ENCODE results near the gene SF1. TPM values are rescaled to one million over a fixed set of nuclear protein-coding genes. Genes with fewer than 3 reads are reported as not detected.
A peak's percentile ranks its signal among the peaks of the same experiment; 100 is the strongest.

SF1 gene
- total RNA-seq, 1 experiment from 2014 or later = 472 TPM

DNA sequence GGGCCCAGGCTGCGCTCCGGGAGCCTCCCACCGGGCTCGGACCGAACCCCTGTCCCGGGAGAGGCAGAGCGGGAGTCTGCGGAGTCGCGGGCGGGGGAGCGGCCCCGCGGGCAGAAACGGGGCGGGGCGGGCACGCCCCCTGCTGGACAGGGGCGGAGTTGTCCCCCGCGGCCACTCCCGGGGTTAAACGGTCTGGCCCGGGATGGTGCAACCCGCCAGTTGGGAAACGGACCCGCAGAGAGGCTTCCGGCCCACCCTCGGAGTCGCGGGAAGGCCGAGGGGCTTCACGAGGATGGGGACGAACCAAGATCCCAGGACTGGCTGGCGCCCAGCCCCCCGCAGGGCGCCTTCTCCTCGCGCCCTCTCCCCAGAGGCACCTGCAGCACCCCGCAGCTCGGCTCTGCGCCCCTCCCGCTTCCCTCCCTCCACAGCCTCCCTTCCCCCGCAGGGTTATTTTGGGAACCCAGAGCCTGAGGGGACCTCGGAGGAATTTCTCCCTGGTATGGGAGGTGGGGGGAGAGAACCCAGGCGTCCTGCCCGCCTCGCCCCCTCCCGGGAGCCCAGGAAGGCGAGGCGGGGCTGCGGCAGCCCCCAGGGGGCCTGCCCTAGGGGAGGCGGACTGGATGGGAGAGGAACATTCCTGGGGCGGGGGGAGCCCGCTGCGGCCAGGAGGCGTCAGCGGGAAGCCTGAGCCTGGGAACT, 35.3 kb downstream of the SF1 start:
- peak overlapping the region; percentile 58 for H3K4me3 ChIP-seq (ENCODE audit: low read depth, low read length, poor library complexity, severe bottlenecking)
- no peak for TF ChIP-seq EZH2 (IDR thresholded peaks at IDR 0.05; ENCODE audit: borderline replicate concordance, low read depth, low read length, poor library complexity, severe bottlenecking)
- TF ChIP-seq, protein P1, sequence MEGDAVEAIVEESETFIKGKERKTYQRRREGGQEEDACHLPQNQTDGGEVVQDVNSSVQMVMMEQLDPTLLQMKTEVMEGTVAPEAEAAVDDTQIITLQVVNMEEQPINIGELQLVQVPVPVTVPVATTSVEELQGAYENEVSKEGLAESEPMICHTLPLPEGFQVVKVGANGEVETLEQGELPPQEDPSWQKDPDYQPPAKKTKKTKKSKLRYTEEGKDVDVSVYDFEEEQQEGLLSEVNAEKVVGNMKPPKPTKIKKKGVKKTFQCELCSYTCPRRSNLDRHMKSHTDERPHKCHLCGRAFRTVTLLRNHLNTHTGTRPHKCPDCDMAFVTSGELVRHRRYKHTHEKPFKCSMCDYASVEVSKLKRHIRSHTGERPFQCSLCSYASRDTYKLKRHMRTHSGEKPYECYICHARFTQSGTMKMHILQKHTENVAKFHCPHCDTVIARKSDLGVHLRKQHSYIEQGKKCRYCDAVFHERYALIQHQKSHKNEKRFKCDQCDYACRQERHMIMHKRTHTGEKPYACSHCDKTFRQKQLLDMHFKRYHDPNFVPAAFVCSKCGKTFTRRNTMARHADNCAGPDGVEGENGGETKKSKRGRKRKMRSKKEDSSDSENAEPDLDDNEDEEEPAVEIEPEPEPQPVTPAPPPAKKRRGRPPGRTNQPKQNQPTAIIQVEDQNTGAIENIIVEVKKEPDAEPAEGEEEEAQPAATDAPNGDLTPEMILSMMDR (conservative IDR thresholded peaks at IDR 0.05; ENCODE audit: low read depth, low read length) = peak; percentile 83
- H3K9me3 ChIP-seq (ENCODE audit: low read depth, low read length, poor library complexity, severe bottlenecking) = no peaks in the 10 kb centered on the region
- POLR2A ChIA-PET (ENCODE audit: low non-redundant PET) = interaction anchor here (0.6 kb wide), 1 partner anchor 29 kb away, joined by 5 read pairs; no protein-coding TSS in a partner anchor
- no peaks in the 10 kb centered on the region for H3K36me3 ChIP-seq (ENCODE audit: insufficient read depth, low read length, poor library complexity, severe bottlenecking)
- BruUV-seq (replicated peaks) = no TSS peak
- no peak for DNase-seq (ENCODE audit: low spot score)
- no peak overlapping the region for H3K27ac ChIP-seq (ENCODE audit: low read depth, low read length, poor library complexity, severe bottlenecking)
- intact Hi-C loops (cut with micrococcal nuclease; ENCODE audit: unreplicated experiment) = loop anchor here (2.0 kb wide), 1 partner anchor 54 kb away; no protein-coding TSS in a partner anchor
- peaks cover 27% of the 10 kb centered on the region for H3K4me1 ChIP-seq (ENCODE audit: insufficient read depth, low read length, poor library complexity, severe bottlenecking)
- H3K27me3 ChIP-seq (replicated peaks; ENCODE audit: insufficient read depth, low read depth, low read length, poor library complexity) = peaks cover 27% of the 10 kb centered on the region
- CTCF ChIA-PET = interaction anchor here (0.6 kb wide), 1 partner anchor 836 kb away, joined by 4 read pairs; no protein-coding TSS in a partner anchor

DNA sequence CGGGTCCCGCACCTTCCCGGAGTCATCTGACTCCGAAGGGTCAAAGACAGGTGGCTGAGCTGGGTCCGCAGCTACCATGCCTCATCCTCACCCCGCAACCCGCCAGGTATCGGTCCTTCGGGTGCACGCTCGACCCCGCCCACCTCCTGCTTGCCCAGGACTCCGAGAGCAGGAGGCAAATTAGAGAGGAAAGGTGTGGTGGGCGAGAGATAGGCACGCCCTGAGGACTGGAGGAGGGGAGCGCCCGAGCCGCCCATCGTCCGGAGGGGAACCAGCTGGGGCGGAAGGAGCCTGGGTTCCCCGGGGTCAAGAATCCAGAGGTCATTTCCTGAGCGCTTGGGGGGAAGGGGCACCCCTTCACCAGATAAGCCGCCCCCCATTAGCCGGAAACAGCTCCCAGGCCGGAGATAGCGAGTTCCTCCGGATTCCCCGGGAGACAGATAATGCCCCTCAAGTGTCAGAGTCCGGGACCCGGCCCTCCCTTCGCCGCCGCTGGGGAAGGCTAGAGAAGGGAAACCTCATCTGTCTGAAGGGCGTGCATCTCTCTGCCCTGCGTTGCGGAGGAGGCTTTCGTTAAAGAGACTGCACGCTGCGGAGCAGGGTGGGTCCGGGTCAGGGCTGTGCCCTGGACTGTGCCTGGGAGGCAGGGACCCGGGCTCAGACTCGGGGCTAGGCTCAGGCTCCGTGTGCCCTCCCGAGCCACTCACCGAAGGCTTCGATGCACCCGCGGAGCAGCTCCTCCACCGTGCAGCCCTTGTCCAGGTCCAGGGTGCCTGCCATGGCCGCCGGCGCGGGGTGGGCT, 36.1 kb downstream of the SF1 start:
- POLR2A ChIA-PET (ENCODE audit: low non-redundant PET) = no interaction called here
- H3K36me3 ChIP-seq (ENCODE audit: insufficient read depth, low read length, poor library complexity, severe bottlenecking) = no peaks in the 10 kb centered on the region
- BruUV-seq (replicated peaks) = no TSS peak
- H3K27me3 ChIP-seq (replicated peaks; ENCODE audit: insufficient read depth, low read depth, low read length, poor library complexity) = peaks cover 27% of the 10 kb centered on the region
- H3K4me1 ChIP-seq (ENCODE audit: insufficient read depth, low read length, poor library complexity, severe bottlenecking) = peaks cover 27% of the 10 kb centered on the region
- no peak overlapping the region for H3K27ac ChIP-seq (ENCODE audit: low read depth, low read length, poor library complexity, severe bottlenecking)
- no peak for DNase-seq (ENCODE audit: low spot score)
- TF ChIP-seq EZH2 (IDR thresholded peaks at IDR 0.05; ENCODE audit: borderline replicate concordance, low read depth, low read length, poor library complexity, severe bottlenecking) = no peak
- TF ChIP-seq, protein P1 (conservative IDR thresholded peaks at IDR 0.05; ENCODE audit: low read depth, low read length) = no peak
- H3K9me3 ChIP-seq (ENCODE audit: low read depth, low read length, poor library complexity, severe bottlenecking) = no peaks in the 10 kb centered on the region
- peak overlapping the region; percentile 58 for H3K4me3 ChIP-seq (ENCODE audit: low read depth, low read length, poor library complexity, severe bottlenecking)
- CTCF ChIA-PET = interaction anchor here (0.6 kb wide), 2 partner anchors 89 to 835 kb away, joined by 3 to 4 read pairs; no protein-coding TSS in a partner anchor
- intact Hi-C loops (cut with micrococcal nuclease; ENCODE audit: unreplicated experiment) = loop anchor here (2.0 kb wide), 1 partner anchor 53 kb away; no protein-coding TSS in a partner anchor

DNA sequence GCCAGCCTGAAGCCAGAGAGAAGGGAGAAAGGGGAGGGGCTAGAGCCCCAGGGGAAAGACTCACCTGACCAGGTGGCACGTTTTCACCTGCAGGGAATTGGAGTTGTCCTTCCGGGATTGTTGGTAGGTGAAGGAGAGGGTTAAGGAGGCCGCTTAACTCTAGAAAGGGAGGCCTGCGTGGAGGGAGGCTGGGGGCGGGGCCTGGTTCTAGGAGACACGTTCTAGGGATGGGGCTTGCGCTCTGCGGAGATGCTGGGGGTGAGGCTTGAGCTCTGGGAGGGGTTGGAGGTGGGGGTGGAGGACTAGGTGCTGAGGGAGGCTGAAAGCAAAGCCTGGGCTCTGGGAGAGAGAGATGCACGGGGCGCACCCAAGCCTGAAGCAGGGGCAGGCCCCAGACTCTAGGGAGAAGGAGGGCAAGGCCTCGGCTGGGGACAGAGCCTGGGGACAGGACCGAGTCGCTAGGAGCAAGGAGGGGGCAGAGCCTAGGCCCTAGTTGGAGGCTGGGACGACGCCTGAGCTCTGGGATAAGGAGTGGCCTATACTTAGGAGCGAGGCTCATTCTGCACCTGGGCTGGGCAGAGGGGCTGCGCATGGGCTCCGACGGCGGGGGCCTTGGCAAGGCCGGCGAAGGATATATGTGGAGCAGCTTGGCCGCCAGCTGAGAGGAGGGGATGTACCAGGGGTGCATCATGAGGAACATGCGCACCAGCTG, 36.8 kb downstream of the SF1 start:
- CTCF ChIA-PET = interaction anchor here (0.6 kb wide), 1 partner anchor 89 kb away, joined by 3 read pairs; no protein-coding TSS in a partner anchor
- intact Hi-C loops (cut with micrococcal nuclease; ENCODE audit: unreplicated experiment) = loop anchor here (2.0 kb wide), 1 partner anchor 53 kb away; no protein-coding TSS in a partner anchor
- no TSS peak for BruUV-seq (replicated peaks)
- no peaks in the 10 kb centered on the region for H3K9me3 ChIP-seq (ENCODE audit: low read depth, low read length, poor library complexity, severe bottlenecking)
- TF ChIP-seq, protein P1 (conservative IDR thresholded peaks at IDR 0.05; ENCODE audit: low read depth, low read length) = no peak
- no peak for TF ChIP-seq EZH2 (IDR thresholded peaks at IDR 0.05; ENCODE audit: borderline replicate concordance, low read depth, low read length, poor library complexity, severe bottlenecking)
- H3K27ac ChIP-seq (ENCODE audit: low read depth, low read length, poor library complexity, severe bottlenecking) = no peak overlapping the region
- no peak overlapping the region for H3K4me3 ChIP-seq (ENCODE audit: low read depth, low read length, poor library complexity, severe bottlenecking)
- no peaks in the 10 kb centered on the region for H3K36me3 ChIP-seq (ENCODE audit: insufficient read depth, low read length, poor library complexity, severe bottlenecking)
- peaks cover 27% of the 10 kb centered on the region for H3K27me3 ChIP-seq (replicated peaks; ENCODE audit: insufficient read depth, low read depth, low read length, poor library complexity)
- peaks cover 27% of the 10 kb centered on the region for H3K4me1 ChIP-seq (ENCODE audit: insufficient read depth, low read length, poor library complexity, severe bottlenecking)
- DNase-seq (ENCODE audit: low spot score) = no peak
- POLR2A ChIA-PET (ENCODE audit: low non-redundant PET) = no interaction called here
